Memory B cell (primary cell): ENCODE measurements around the gene GOSR1.
"Not testable (repeated sequence)": the region's sequence is repeated elsewhere in the genome, so short reads cannot be mapped to it uniquely, and the experiment has no call there.

Source experiments
- ATAC-seq: fragments of 150-1000 bp; cut with Tn5 transposase; 2 replicates; pipeline ENCODE4 v1.10.0; 2021; ENCODE audit warnings: low read depth, mild to moderate bottlenecking, moderate library complexity
- DNase-seq, 2 donors: peaks; one replicate each; pipeline ENCODE4 v3.0.0; 2022; ENCODE audit warnings: low spot score in 2 of 2
- H3K27ac Mint-ChIP-seq: one replicate; pipeline ENCODE4 v1.8.0; 2022; ENCODE audit warnings: mild to moderate bottlenecking, moderate library complexity, mixed read lengths
- H3K27me3 Mint-ChIP-seq: one replicate; pipeline ENCODE4 v1.8.0; 2022; ENCODE audit warnings: mixed read lengths
- H3K36me3 Mint-ChIP-seq: one replicate; pipeline ENCODE4 v1.8.0; 2022; ENCODE audit warnings: mild to moderate bottlenecking, mixed read lengths
- H3K4me1 Mint-ChIP-seq: one replicate; pipeline ENCODE4 v1.8.0; 2022; ENCODE audit warnings: mixed read lengths
- H3K4me3 Mint-ChIP-seq: one replicate; pipeline ENCODE4 v1.8.0; 2022; ENCODE audit warnings: mild to moderate bottlenecking, moderate library complexity, mixed read lengths
- H3K9me3 Mint-ChIP-seq: one replicate; pipeline ENCODE4 v1.8.0; 2022; ENCODE audit warnings: mixed read lengths

GOSR1 gene

GRCh38 chr17:30575648-30576325, 98.6 kb downstream of the GOSR1 start:
- peaks cover 14% of the 10 kb centered on the region for H3K27me3 Mint-ChIP-seq
- H3K9me3 Mint-ChIP-seq, ATAC-seq, H3K36me3 Mint-ChIP-seq, H3K4me1 Mint-ChIP-seq, H3K27ac Mint-ChIP-seq, DNase-seq, H3K4me3 Mint-ChIP-seq: not testable (repeated sequence)

GRCh38 chr17:30576326-30576861, 99.2 kb downstream of the GOSR1 start:
- H3K27me3 Mint-ChIP-seq, result peaks cover 14% of the 10 kb centered on the region
- H3K4me1 Mint-ChIP-seq, result peaks cover 4% of the 10 kb centered on the region
- DNase-seq (no peak), ATAC-seq (no peak)
- H3K27ac Mint-ChIP-seq, result no peak overlapping the region
- H3K4me3 Mint-ChIP-seq, result no peak overlapping the region
- no peaks in the 10 kb centered on the region for H3K36me3 Mint-ChIP-seq
- H3K9me3 Mint-ChIP-seq, result no peaks in the 10 kb centered on the region
